ENCODE data around the gene PVALB.

DNA sequence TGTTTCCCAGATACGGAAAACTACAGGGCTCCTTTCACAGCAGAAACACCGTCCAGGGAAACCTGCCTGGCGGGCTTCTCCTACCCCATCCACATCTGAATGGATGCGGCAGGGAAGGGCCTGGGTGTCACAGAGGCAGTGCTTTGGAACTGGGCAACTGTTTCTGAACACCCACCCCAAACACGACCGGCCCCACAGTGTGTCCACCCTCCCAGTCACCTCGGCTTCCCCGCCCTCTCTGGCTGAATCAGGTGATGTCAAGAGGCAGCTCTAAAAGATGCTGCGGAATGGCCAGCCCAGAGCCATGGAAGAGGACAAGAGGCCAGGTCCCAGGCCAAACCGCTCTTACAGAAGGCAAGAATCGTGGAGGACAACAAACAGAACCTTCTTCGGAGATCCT lies 62.9 kb downstream of the PVALB start:
- TF ChIP-seq, protein P1, sequence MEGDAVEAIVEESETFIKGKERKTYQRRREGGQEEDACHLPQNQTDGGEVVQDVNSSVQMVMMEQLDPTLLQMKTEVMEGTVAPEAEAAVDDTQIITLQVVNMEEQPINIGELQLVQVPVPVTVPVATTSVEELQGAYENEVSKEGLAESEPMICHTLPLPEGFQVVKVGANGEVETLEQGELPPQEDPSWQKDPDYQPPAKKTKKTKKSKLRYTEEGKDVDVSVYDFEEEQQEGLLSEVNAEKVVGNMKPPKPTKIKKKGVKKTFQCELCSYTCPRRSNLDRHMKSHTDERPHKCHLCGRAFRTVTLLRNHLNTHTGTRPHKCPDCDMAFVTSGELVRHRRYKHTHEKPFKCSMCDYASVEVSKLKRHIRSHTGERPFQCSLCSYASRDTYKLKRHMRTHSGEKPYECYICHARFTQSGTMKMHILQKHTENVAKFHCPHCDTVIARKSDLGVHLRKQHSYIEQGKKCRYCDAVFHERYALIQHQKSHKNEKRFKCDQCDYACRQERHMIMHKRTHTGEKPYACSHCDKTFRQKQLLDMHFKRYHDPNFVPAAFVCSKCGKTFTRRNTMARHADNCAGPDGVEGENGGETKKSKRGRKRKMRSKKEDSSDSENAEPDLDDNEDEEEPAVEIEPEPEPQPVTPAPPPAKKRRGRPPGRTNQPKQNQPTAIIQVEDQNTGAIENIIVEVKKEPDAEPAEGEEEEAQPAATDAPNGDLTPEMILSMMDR (IDR thresholded peaks at IDR 0.05): no peak
- TF ChIP-seq EZH2 (IDR thresholded peaks at IDR 0.05; ENCODE audit: borderline replicate concordance, insufficient read depth, low read depth, low read length, poor library complexity, severe bottlenecking): no peak
